ENCODE measurements around the gene PARD6A. TPM values are rescaled to one million over a fixed set of nuclear protein-coding genes. Genes with fewer than 3 reads are reported as not detected.

PARD6A gene
- total and polyA plus RNA-seq, 2 of the 13 experiments (the other 11 are each of a cell fraction or from before 2014, with no cell fraction given): 3.5 to 4.3 TPM

- TF ChIP-seq, protein P1, sequence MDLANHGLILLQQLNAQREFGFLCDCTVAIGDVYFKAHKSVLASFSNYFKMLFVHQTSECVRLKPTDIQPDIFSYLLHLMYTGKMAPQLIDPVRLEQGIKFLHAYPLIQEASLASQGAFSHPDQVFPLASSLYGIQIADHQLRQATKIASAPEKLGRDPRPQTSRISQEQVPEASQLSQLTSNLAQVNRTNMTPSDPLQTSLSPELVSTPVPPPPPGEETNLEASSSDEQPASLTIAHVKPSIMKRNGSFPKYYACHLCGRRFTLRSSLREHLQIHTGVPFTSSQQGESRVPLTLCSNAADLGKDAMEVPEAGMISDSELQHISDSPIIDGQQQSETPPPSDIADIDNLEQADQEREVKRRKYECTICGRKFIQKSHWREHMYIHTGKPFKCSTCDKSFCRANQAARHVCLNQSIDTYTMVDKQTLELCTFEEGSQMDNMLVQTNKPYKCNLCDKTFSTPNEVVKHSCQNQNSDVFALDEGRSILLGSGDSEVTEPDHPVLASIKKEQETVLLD (CRISPR knock-in tag; IDR thresholded peaks at IDR 0.05; ENCODE audit: low read depth): 0 out of 2 replicates have a peak, but pooled peaks have one; percentile 29
- TF ChIP-seq ZNF891 (CRISPR knock-in tag; IDR thresholded peaks at IDR 0.05) (no peak), SNAPC5 (CRISPR knock-in tag; IDR thresholded peaks at IDR 0.05; ENCODE audit: borderline replicate concordance) (no peak), SRF (IDR thresholded peaks at IDR 0.05; ENCODE audit: low read depth, low read length) (no peak), ZMAT3 (CRISPR knock-in tag; conservative IDR thresholded peaks at IDR 0.05) (no peak), ZNF710 (CRISPR knock-in tag; IDR thresholded peaks at IDR 0.05; ENCODE audit: borderline replicate concordance) (0 out of 2 replicates have a peak, but pooled peaks have one; percentile 24), ZBTB38 (CRISPR knock-in tag; IDR thresholded peaks at IDR 0.05) (0 out of 2 replicates have a peak, but pooled peaks have one; percentile 38), HOXA7 (CRISPR knock-in tag; IDR thresholded peaks at IDR 0.05) (no peak), FOXK2 (IDR thresholded peaks at IDR 0.05) (no peak), AGO2 (optimal IDR thresholded peaks at IDR 0.05; ENCODE audit: low read depth, low read length) (peak; percentile 29), SMAD3 (CRISPR knock-in tag; IDR thresholded peaks at IDR 0.05) (no peak), ZNF547 (CRISPR knock-in tag; IDR thresholded peaks at IDR 0.05) (peak; percentile 45; the same call in 1 of the 2 replicates), ZNF724P (CRISPR knock-in tag; IDR thresholded peaks at IDR 0.05; ENCODE audit: borderline replicate concordance) (no peak), CBX2 (IDR thresholded peaks at IDR 0.05; ENCODE audit: low read depth, low read length) (no peak), CBX2 (CRISPR knock-in tag; IDR thresholded peaks at IDR 0.05; ENCODE audit: low read depth) (no peak), ZNF841 (CRISPR knock-in tag; IDR thresholded peaks at IDR 0.05; ENCODE audit: borderline replicate concordance) (no peak), U2AF2 (IDR thresholded peaks at IDR 0.05; ENCODE audit: low read depth, low read length) (no peak), CTCF (CRISPR knock-in tag; IDR thresholded peaks at IDR 0.05) (peak; percentile 46), ZNF788 (CRISPR knock-in tag; IDR thresholded peaks at IDR 0.05; ENCODE audit: borderline replicate concordance) (no peak), HOXA9 (CRISPR knock-in tag; IDR thresholded peaks at IDR 0.05; ENCODE audit: borderline replicate concordance) (0 out of 2 replicates have a peak, but pooled peaks have one; percentile 38), ZBTB33 (CRISPR knock-in tag; IDR thresholded peaks at IDR 0.05) (peak; percentile 70), ZNF761 (CRISPR knock-in tag; conservative IDR thresholded peaks at IDR 0.05) (no peak), THYN1 (CRISPR knock-in tag; IDR thresholded peaks at IDR 0.05; ENCODE audit: borderline replicate concordance, low read depth) (no peak)
These were observed 2.6 kb downstream of the PARD6A start (continued) for GRCh38 chr16:67663151-67663876.

All from HepG2 (cell line).